ENCODE measurements around the gene ANKRD37.

ANKRD37 gene

GRCh38 chr4:185412412-185412811, 15.8 kb downstream of the ANKRD37 start:
- in situ Hi-C loops (cut with MboI; ENCODE audit: low sequenced_read_pairs) = no loop called here

GRCh38 chr4:185416955-185417354, 20.3 kb downstream of the ANKRD37 start:
- in situ Hi-C loops (cut with MboI; ENCODE audit: low sequenced_read_pairs) = no loop called here

- in situ Hi-C loops (cut with MboI; ENCODE audit: low sequenced_read_pairs) = no loop called here
These were observed 24.9 kb downstream of the ANKRD37 start for GRCh38 chr4:185421366-185422124.

- in situ Hi-C loops (cut with MboI; ENCODE audit: low sequenced_read_pairs) = no loop called here
These were observed 28.4 kb downstream of the ANKRD37 start for GRCh38 chr4:185424905-185425646.

- in situ Hi-C loops (cut with MboI; ENCODE audit: low sequenced_read_pairs) = no loop called here
These were observed 29.2 kb downstream of the ANKRD37 start, which contains the start of gene UFSP2 for GRCh38 chr4:185425647-185426352. TSS of gene UFSP2 (minus strand) at chr4:185425964. CDS start at chr4:185425868, 96 bp downstream.

- in situ Hi-C loops (cut with MboI; ENCODE audit: low sequenced_read_pairs) = no loop called here
These were observed 30.5 kb downstream of the ANKRD37 start for GRCh38 chr4:185426960-185427688.

GRCh38 chr4:185429660-185430059, 33.0 kb downstream of the ANKRD37 start:
- in situ Hi-C loops (cut with MboI; ENCODE audit: low sequenced_read_pairs) = no loop called here

GRCh38 chr4:185435466-185435865, 38.8 kb downstream of the ANKRD37 start:
- in situ Hi-C loops (cut with MboI; ENCODE audit: low sequenced_read_pairs) = no loop called here

GRCh38 chr4:185437809-185438208, 41.2 kb downstream of the ANKRD37 start:
- in situ Hi-C loops (cut with MboI; ENCODE audit: low sequenced_read_pairs) = no loop called here

- in situ Hi-C loops (cut with MboI; ENCODE audit: low sequenced_read_pairs) = no loop called here
These were observed 44.8 kb downstream of the ANKRD37 start for GRCh38 chr4:185441479-185441878.

GRCh38 chr4:185445209-185445608, 48.6 kb downstream of the ANKRD37 start:
- in situ Hi-C loops (cut with MboI; ENCODE audit: low sequenced_read_pairs) = no loop called here

Data from HL-60/S4 treated with retinoic acid at 250 ng/mL for 4 days and 3 days (cell line).